K562 (cell line): ENCODE results near the gene MMEL1. TPM values are rescaled to one million over a fixed set of nuclear protein-coding genes. Genes with fewer than 3 reads are reported as not detected.

ENCODE experiments used
- CREBBP ChIP-seq: IDR thresholded peaks from one replicate; pipeline ENCODE4 v1.6.1; 2012; ENCODE audit warnings: low read depth, mild to moderate bottlenecking, control low read depth, inconsistent platforms, low read length
- EGR1 ChIP-seq: fragments of 450-650 bp; conservative IDR thresholded peaks from 2 replicates; pipeline ENCODE4 v1.6.1; 2017; ENCODE audit warnings: mild to moderate bottlenecking
- FOXJ2 ChIP-seq: fragments of 200-800 bp; sonication (Bioruptor generic); IDR thresholded peaks from 2 replicates; pipeline ENCODE4 v1.6.1; 2016; ENCODE audit warnings: missing genetic modification characterization, missing compliant biosample characterization
- GATAD2B ChIP-seq: fragments of 450-650 bp; IDR thresholded peaks from 2 replicates; pipeline ENCODE4 v1.6.1; 2017; ENCODE audit warnings: mild to moderate bottlenecking, borderline replicate concordance
- HCFC1 ChIP-seq: IDR thresholded peaks from 2 replicates; pipeline ENCODE4 v1.6.1; 2012; ENCODE audit warnings: low read depth, low read length, improper control_type of control experiment
- HIVEP1 ChIP-seq: fragments of 250-450 bp; sonication (Bioruptor Pico); IDR thresholded peaks from 2 replicates; pipeline ENCODE4 v1.4.0; 2020; ENCODE audit warnings: mild to moderate bottlenecking
- HNRNPLL ChIP-seq: fragments of 200-400 bp; formaldehyde crosslinking; IDR thresholded peaks from 2 replicates; pipeline ENCODE4 v1.6.1; 2017; ENCODE audit warnings: low read length, low read depth, mild to moderate bottlenecking; ENCODE audit not compliant: poor library complexity, severe bottlenecking
- KLF10 ChIP-seq: fragments of 250-450 bp; sonication (Bioruptor Pico); IDR thresholded peaks from 2 replicates; pipeline ENCODE4 v1.6.1; 2021; ENCODE audit warnings: matching md5 sums
- MAZ ChIP-seq, 2 experiments: fragments of 450-650 bp in 1 of 2; sonication (generic) in 1 of 2; formaldehyde crosslinking; IDR thresholded peaks in 1 of 2; conservative IDR thresholded peaks in 1 of 2; 2 replicates each; pipeline versions ENCODE4 v1.4.0 to v1.5.0; 2020; ENCODE audit warnings: mild to moderate bottlenecking in 1 of 2, missing genetic modification reagents in 1 of 2
- MIER1 ChIP-seq: fragments of 450-650 bp; IDR thresholded peaks from 2 replicates; pipeline ENCODE4 v1.6.1; 2016; ENCODE audit warnings: antibody characterized with exemption, mild to moderate bottlenecking, low read depth
- RAD51 ChIP-seq: fragments of 450-650 bp; IDR thresholded peaks from 2 replicates; pipeline ENCODE4 v1.7.1; 2016; ENCODE audit warnings: low read depth, mild to moderate bottlenecking, borderline replicate concordance
- RBM34 ChIP-seq: fragments of 200-400 bp; formaldehyde crosslinking; IDR thresholded peaks from 2 replicates; pipeline ENCODE4 v1.6.1; 2018; ENCODE audit warnings: low read length, borderline replicate concordance; ENCODE audit not compliant: insufficient read depth
- SMAD4 ChIP-seq: fragments of 250-450 bp; sonication (Bioruptor Pico); conservative IDR thresholded peaks from 2 replicates; pipeline ENCODE4 v1.8.0; 2021; ENCODE audit warnings: inconsistent platforms, mild to moderate bottlenecking, moderate library complexity
- SMARCC2 ChIP-seq: fragments of 450-650 bp; IDR thresholded peaks from 2 replicates; pipeline ENCODE4 v1.6.1; 2017; ENCODE audit warnings: antibody characterized with exemption, moderate library complexity, mild to moderate bottlenecking, low read depth
- TOE1 ChIP-seq, 2 experiments: fragments of 450-650 bp in 1 of 2; sonication (generic) in 1 of 2; formaldehyde crosslinking in 1 of 2; IDR thresholded peaks; 2 replicates each; pipeline versions ENCODE4 v1.7.1 to v1.8.0; 2016 to 2022; ENCODE audit warnings: borderline replicate concordance in 2 of 2, mild to moderate bottlenecking in 2 of 2, antibody characterized with exemption in 1 of 2, inconsistent platforms in 1 of 2, low read depth in 1 of 2, missing genetic modification reagents in 1 of 2, moderate library complexity in 1 of 2
- ZBTB34 ChIP-seq: fragments of 250-450 bp; sonication (Bioruptor Pico); IDR thresholded peaks from 2 replicates; pipeline ENCODE4 v1.8.0; 2021; ENCODE audit warnings: mild to moderate bottlenecking, moderate library complexity
- ZNF639 ChIP-seq, 2 experiments: fragments of 200-800 bp in 1 of 2; sonication (Bioruptor generic) in 1 of 2; sonication (generic) in 1 of 2; formaldehyde crosslinking in 1 of 2; IDR thresholded peaks in 1 of 2; conservative IDR thresholded peaks in 1 of 2; 2 replicates each; pipeline versions ENCODE4 v1.5.0 to v1.6.1; 2016 to 2020; ENCODE audit warnings: missing compliant biosample characterization in 1 of 2, missing genetic modification characterization in 1 of 2, missing genetic modification reagents in 1 of 2
- ZNF644 ChIP-seq: fragments of 200-800 bp; sonication (Bioruptor generic); IDR thresholded peaks from 2 replicates; pipeline ENCODE4 v1.6.1; 2016; ENCODE audit warnings: low read depth, missing genetic modification characterization, missing compliant biosample characterization
- polyA plus RNA-seq, 8 experiments: library from polyadenylated mRNA; depleted of rRNA in 4 of 8; stranded (reverse) in 5 of 8; unstranded in 3 of 8; fragments of >200 nt; fragmentation: Nextera tagmentation in 2 of 8; fragmentation: Illumina TruSeq in 1 of 8; extraction: Ambion mirVana in 2 of 8; extraction: Trizol in 1 of 8; gene quantifications; 2 replicates each; pipeline versions ENCODE4 v1.2.1 to v1.2.3, GENCODE V29; 2011 to 2014; ENCODE audit warnings: inconsistent platforms in 1 of 8, missing spikeins in 1 of 8
- total RNA-seq, 7 experiments: library from RNA; depleted of rRNA in 6 of 7; stranded (reverse); fragments of >200 nt in 6 of 7; fragmentation: Illumina TruSeq in 2 of 7; extraction: Trizol in 2 of 7; gene quantifications; 2 replicates each; pipeline versions ENCODE4 v1.2.1 to v1.2.3, GENCODE V29; 2011 to 2021; ENCODE audit warnings: low replicate concordance in 1 of 7
- TF ChIP-seq, protein P1 (sequence below): fragments of 200-800 bp; sonication (Bioruptor generic); IDR thresholded peaks from 2 replicates; pipeline ENCODE4 v1.6.1; 2016; ENCODE audit warnings: missing genetic modification characterization, missing compliant biosample characterization

MMEL1 gene
- total and polyA plus RNA-seq, 9 of the 15 experiments (the other 6 are each of a cell fraction or from before 2014, with no cell fraction given), result not detected

GRCh38 chr1:2545754-2546514 is 86.9 kb downstream of the MMEL1 start (continued):
- TF ChIP-seq, protein P1, sequence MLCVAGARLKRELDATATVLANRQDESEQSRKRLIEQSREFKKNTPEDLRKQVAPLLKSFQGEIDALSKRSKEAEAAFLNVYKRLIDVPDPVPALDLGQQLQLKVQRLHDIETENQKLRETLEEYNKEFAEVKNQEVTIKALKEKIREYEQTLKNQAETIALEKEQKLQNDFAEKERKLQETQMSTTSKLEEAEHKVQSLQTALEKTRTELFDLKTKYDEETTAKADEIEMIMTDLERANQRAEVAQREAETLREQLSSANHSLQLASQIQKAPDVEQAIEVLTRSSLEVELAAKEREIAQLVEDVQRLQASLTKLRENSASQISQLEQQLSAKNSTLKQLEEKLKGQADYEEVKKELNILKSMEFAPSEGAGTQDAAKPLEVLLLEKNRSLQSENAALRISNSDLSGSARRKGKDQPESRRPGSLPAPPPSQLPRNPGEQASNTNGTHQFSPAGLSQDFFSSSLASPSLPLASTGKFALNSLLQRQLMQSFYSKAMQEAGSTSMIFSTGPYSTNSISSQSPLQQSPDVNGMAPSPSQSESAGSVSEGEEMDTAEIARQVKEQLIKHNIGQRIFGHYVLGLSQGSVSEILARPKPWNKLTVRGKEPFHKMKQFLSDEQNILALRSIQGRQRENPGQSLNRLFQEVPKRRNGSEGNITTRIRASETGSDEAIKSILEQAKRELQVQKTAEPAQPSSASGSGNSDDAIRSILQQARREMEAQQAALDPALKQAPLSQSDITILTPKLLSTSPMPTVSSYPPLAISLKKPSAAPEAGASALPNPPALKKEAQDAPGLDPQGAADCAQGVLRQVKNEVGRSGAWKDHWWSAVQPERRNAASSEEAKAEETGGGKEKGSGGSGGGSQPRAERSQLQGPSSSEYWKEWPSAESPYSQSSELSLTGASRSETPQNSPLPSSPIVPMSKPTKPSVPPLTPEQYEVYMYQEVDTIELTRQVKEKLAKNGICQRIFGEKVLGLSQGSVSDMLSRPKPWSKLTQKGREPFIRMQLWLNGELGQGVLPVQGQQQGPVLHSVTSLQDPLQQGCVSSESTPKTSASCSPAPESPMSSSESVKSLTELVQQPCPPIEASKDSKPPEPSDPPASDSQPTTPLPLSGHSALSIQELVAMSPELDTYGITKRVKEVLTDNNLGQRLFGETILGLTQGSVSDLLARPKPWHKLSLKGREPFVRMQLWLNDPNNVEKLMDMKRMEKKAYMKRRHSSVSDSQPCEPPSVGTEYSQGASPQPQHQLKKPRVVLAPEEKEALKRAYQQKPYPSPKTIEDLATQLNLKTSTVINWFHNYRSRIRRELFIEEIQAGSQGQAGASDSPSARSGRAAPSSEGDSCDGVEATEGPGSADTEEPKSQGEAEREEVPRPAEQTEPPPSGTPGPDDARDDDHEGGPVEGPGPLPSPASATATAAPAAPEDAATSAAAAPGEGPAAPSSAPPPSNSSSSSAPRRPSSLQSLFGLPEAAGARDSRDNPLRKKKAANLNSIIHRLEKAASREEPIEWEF (CRISPR knock-in tag), result no peak
- no peak for TF ChIP-seq SMARCC2
- TF ChIP-seq FOXJ2 (tag), result peak; percentile 46; the same call in 1 of the 2 replicates
- no peak for TF ChIP-seq KLF10 (CRISPR knock-in tag)
- TF ChIP-seq ZNF644, result no peak
- TF ChIP-seq TOE1 (IDR thresholded peaks at IDR 0.05; ENCODE audit: borderline replicate concordance), result peak; percentile 90
- TF ChIP-seq TOE1 (CRISPR knock-in tag; IDR thresholded peaks at IDR 0.05; ENCODE audit: borderline replicate concordance, low read depth), result no peak
- TF ChIP-seq EGR1, result peak; percentile 50; the same call in 1 of the 2 replicates
- no peak for TF ChIP-seq MIER1
- TF ChIP-seq HCFC1, result 0 out of 2 replicates have a peak, but pooled peaks have one; percentile 11
- TF ChIP-seq HIVEP1, result no peak
- no peak for TF ChIP-seq GATAD2B
- TF ChIP-seq MAZ (CRISPR knock-in tag; conservative IDR thresholded peaks at IDR 0.05 in 1 of 2, IDR thresholded peaks at IDR 0.05 in 1 of 2), result peak; percentile 40 to 68
- no peak for TF ChIP-seq ZBTB34 (CRISPR knock-in tag)
- peak; percentile 95 for TF ChIP-seq RAD51
- peak; percentile 96 for TF ChIP-seq HNRNPLL
- no peak for TF ChIP-seq CREBBP
- no peak; a peak in 1 of 4 replicates for TF ChIP-seq ZNF639 (CRISPR knock-in tag; conservative IDR thresholded peaks at IDR 0.05 in 1 of 2, IDR thresholded peaks at IDR 0.05 in 1 of 2)
- TF ChIP-seq RBM34, result no peak
- TF ChIP-seq SMAD4 (CRISPR knock-in tag), result no peak
